Upper lobe of right lung (tissue), 1 donor: ENCODE measurements around the gene SUSD1. TPM values are rescaled to one million over a fixed set of nuclear protein-coding genes. Genes with fewer than 3 reads are reported as not detected.

Experiments
- ATAC-seq: fragments of 200-7000 bp; cut with Tn5 transposase; one replicate; pipeline ENCODE4 v1.9.1; 2020; ENCODE audit warnings: mild to moderate bottlenecking, moderate library complexity
- DNase-seq: peaks from one replicate; pipeline ENCODE4 v3.0.0-alpha.2; 2020
- H3K27ac ChIP-seq: fragments of 200-600 bp; one replicate; pipeline ENCODE4 v1.8.0; 2022
- H3K27me3 ChIP-seq: fragments of 200-600 bp; one replicate; pipeline ENCODE4 v1.8.0; 2022; ENCODE audit warnings: mild to moderate bottlenecking
- H3K36me3 ChIP-seq: fragments of 200-600 bp; one replicate; pipeline ENCODE4 v1.8.0; 2022
- H3K4me1 ChIP-seq: fragments of 200-600 bp; one replicate; pipeline ENCODE4 v1.8.0; 2022
- H3K4me3 ChIP-seq: fragments of 200-600 bp; one replicate; pipeline ENCODE4 v1.8.0; 2022; ENCODE audit warnings: mild to moderate bottlenecking
- H3K9me3 ChIP-seq: fragments of 200-600 bp; one replicate; pipeline ENCODE4 v1.8.0; 2022
- CTCF ChIP-seq: fragments of 200-600 bp; IDR thresholded peaks from one replicate; pipeline ENCODE4 v1.8.0; 2022; ENCODE audit warnings: antibody characterized with exemption
- intact Hi-C: fragments of 100-400 bp; cut with DNase I; formaldehyde crosslinking; loops from one replicate; pipeline ENCODE4 v1.11.0; 2022
- total RNA-seq: library from RNA; stranded (reverse); fragmentation: NEBNext Ultra II Directional; extraction: Animal tissue kit (Norgen Biotek cat#: 25700); gene quantifications from one replicate; pipeline ENCODE4 v1.2.1, GENCODE V29; 2021
- donor health status: DM: no; HTN: yes; CAD: no; lungs with severe emphysema.

Gene SUSD1
- total RNA-seq, 1 donor from 2014 or later: 31.0 TPM

GRCh38 chr9:112059966-112060320, 115.2 kb downstream of the SUSD1 start:
- intact Hi-C loops: no loop called here
- no peak for DNase-seq

GRCh38 chr9:112059145-112059965, 115.7 kb downstream of the SUSD1 start:
- Histone ChIP-seq H3K27me3 (no peaks in the 10 kb centered on the region), H3K4me3 (no peak overlapping the region), H3K36me3 (no peaks in the 10 kb centered on the region), H3K4me1 (peaks cover 48% of the 10 kb centered on the region), H3K27ac (peak overlapping the region; percentile 71), H3K9me3 (no peaks in the 10 kb centered on the region)
- DNase-seq: no peak
- intact Hi-C loops: no loop called here
- no peak for TF ChIP-seq CTCF
- peak; percentile 84 for ATAC-seq

More at GRCh38 chr9:112059966-112060320, 115.2 kb downstream of the SUSD1 start:
- no peaks in the 10 kb centered on the region for H3K36me3 ChIP-seq
- no peaks in the 10 kb centered on the region for H3K27me3 ChIP-seq
- peaks cover 49% of the 10 kb centered on the region for H3K4me1 ChIP-seq
- H3K27ac ChIP-seq: peak overlapping the region; percentile 71
- ATAC-seq: no peak
- no peak for TF ChIP-seq CTCF
- H3K9me3 ChIP-seq: no peaks in the 10 kb centered on the region
- no peak overlapping the region for H3K4me3 ChIP-seq

- H3K27me3 ChIP-seq: no peaks in the 10 kb centered on the region
- no peak overlapping the region for H3K27ac ChIP-seq
- no peak overlapping the region for H3K4me3 ChIP-seq
- no peaks in the 10 kb centered on the region for H3K36me3 ChIP-seq
- intact Hi-C loops: no loop called here
- peaks cover 32% of the 10 kb centered on the region for H3K4me1 ChIP-seq
- no peak for DNase-seq
- ATAC-seq: peak; percentile 69
- no peak for TF ChIP-seq CTCF
- no peaks in the 10 kb centered on the region for H3K9me3 ChIP-seq
Observed at GRCh38 chr9:112056996-112057395, 118.1 kb downstream of the SUSD1 start.

- no peaks in the 10 kb centered on the region for H3K9me3 ChIP-seq
- DNase-seq: no peak
- no peaks in the 10 kb centered on the region for H3K27me3 ChIP-seq
- intact Hi-C loops: no loop called here
- no peak overlapping the region for H3K4me3 ChIP-seq
- ATAC-seq: no peak
- H3K36me3 ChIP-seq: no peaks in the 10 kb centered on the region
- no peak overlapping the region for H3K27ac ChIP-seq
- TF ChIP-seq CTCF: no peak
- peaks cover 21% of the 10 kb centered on the region for H3K4me1 ChIP-seq
Observed at GRCh38 chr9:112054916-112055315, 120.2 kb downstream of the SUSD1 start.

GRCh38 chr9:112051812-112052211, 123.3 kb downstream of the SUSD1 start:
- no peaks in the 10 kb centered on the region for H3K27me3 ChIP-seq
- no peak overlapping the region for H3K27ac ChIP-seq
- TF ChIP-seq CTCF: no peak

More at GRCh38 chr9:112051812-112052211, 123.3 kb downstream of the SUSD1 start:
- DNase-seq: no peak
- Histone ChIP-seq H3K36me3 (no peaks in the 10 kb centered on the region), H3K4me1 (peaks cover 18% of the 10 kb centered on the region), H3K9me3 (no peaks in the 10 kb centered on the region), H3K4me3 (no peak overlapping the region)
- no peak for ATAC-seq
- intact Hi-C loops: no loop called here
